GM21447 (cell line): ENCODE measurements around the gene COX7A2.

Source experiments
- ATAC-seq: cut with Tn5 transposase; IDR thresholded peaks from one replicate; pipeline ENCODE4 v1.9.1; 2021; ENCODE audit not compliant: unreplicated experiment

COX7A2 gene, protein sequence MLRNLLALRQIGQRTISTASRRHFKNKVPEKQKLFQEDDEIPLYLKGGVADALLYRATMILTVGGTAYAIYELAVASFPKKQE

DNA sequence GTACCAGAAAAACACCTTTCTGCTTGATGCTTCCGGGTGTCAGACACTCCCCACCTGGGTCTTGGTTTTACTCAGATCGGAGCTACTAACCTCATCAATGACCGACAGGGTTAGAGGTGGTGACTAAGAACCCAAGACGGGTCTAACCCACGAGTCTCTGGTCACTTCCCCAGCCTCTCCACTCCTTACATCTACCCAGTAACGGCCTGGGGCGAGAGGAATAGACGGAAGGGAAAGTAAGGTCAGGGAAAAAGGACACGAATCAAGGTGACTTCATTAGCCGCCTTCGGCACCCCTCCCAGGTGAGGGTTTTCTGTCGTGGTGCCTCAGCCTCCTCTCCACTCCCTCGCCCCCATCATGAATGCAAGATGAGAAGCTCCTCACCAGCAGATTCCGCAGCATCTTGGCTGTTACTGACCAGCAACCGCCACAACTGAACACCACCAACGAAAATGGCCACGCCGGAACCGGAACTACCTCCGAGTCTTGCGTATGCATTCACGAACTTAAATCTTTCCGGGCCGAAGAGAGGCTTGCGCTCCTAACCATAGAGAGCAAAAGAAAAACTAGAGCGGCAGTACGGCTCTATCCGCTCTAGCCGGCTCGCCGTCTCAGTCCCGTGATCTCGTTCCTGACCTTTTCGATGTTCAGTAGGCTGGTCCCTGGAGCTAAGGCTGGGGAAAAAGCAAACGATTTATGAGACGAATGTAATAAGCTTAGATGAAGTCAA, at the start of gene COX7A2:
Gene COX7A2 (minus strand): TSS at position 469 of the 730 bp plus-strand sequence. CDS start 67 bp downstream, at position 402.
- peak; percentile 97 for ATAC-seq

DNA sequence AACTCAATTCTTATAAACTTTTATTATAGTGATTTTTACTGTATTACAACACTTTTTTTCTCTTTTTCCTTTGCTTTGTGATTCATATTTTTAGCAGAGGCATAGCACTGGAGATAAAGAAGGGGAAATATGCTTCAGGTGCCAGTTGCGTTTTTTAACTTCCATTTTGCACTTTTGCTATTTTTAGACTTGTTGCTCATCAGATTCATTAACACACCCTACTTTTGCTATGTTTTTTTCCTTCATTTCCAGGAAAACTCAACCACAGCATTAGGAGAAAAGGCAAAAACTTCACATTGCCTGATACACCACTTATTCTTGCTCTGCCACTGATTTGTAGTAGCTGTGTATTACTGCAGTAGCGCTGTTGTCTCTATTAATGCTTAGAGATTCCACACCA, 49.0 kb upstream of the COX7A2 start:
- no peak for ATAC-seq

DNA sequence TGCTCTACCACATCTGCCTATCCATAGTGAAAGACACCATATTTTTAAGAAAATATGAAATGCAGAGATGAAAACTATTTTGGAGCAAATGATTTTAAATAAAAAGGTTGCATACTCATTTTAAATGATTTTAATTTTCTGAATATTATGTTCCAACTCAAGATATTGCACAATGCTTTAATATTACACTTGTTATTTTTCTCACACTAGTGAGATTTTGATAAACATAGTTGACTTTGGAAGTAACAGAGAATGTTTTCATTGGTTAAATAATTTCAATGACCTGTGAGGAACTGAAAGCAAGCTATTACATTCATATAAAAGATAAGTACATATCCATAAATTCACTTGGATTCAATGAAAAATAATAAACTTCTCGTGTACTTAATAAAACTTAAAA, 48.1 kb upstream of the COX7A2 start:
- ATAC-seq = no peak

DNA sequence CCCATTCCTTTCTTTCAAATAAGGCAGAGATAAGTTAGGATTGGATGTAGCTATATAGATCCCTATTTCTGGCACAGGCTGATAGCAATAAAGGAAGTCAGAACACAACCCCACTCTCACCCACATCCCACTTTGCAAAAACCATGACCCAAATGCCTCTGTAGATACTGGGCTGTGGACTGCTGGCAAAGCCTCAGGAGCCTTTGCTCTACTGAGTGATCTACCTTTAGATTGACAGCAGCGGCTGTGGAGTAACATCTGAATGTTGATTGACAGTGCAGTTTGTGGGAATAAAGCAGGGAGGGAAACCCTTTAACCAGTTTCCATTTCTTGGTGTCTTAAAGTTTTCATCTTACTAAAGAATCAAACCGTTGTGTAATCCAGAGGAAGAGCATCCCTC, 47.7 kb upstream of the COX7A2 start:
- no peak for ATAC-seq

DNA sequence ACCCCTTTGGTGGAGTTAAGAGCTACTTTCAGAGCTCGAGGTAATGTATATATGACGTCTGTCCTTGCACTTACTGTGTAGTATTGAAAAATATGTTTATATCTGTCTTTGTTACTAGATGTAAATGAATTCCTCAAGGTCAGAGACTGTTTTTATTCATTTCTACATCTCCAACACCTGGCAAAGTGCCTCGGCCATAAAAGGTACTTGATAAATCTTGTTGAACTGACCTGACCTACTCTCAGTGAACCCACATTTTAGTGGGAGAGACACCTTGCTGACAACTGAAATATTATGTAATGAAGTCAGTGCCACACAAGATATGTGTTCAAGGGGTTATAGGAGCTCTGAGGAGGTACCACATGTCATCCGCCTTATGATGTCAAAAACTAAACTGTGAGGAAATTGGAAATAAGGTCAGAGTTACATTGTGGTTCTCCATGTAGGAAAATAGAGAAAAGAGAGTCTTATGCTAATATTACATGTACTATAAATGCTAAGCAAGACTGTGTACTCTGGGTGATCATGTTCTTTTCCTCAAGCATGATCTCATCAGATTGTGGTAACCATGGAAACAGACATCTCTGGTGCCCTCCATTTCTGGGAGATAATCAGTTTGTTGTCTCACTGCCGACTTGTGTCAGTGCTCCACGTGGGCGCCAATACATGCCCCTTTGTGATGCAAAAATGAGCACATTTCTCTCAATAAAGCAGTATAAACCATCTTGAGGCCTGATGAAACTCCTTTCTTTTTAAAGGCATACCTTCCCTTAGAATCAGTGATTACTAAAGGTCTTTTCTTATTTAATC, 46.7 kb upstream of the COX7A2 start:
- no peak for ATAC-seq

DNA sequence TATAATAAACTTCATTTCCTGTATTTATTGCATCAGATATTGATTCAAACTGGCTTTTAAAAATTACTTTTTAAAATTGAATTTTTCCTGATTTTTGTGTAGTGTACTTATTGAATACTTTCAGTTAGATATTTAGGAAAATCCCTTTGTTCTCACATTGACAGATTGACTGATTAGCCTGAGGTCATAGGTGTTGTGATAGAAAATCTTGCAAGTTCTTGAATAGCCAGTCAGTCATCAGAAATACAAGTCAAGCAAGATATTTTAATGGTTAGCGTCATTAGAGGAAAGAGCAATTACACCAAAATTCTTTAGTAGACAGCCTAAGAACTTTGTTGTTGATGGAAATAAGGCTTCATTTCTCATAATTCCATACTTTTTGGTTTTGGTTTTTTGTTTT, 44.4 kb upstream of the COX7A2 start:
- ATAC-seq = no peak

DNA sequence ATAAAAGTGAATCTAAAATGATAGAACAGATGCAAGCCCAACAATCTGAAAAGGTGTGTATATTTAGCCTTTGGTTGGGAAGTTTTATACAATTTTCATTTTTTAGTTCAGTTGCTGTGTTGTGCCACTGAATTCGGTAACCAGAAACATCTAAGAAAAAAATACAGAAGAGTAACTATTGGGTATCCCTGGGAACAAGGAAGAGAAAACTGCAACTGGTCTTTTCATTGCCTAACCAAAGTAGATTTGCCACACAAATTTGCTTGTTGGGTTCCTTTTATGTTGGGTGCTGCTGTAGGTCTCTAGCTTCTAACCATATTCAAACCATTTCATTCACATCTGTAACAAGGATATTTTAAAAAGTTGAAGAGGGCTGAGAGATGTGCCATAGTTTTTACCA, 43.8 kb upstream of the COX7A2 start:
- ATAC-seq = no peak

DNA sequence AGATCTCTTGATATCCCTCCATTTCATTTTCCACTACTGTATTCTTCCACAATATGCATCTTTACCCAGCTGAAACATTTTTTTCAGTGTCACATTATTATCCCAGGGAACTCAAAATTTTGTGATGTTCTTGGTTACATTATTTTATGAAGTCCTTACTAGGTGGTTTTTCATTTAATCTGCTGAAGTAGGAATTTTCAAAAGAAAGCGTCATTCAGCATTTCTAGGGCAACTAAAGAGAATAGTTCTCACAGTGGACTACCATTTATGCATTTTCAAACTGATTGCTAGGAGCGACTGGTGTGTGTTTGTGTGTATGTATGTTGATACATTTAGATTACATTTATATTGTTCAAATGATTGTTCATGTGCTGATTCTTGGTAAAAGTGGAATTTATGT, 43.4 kb upstream of the COX7A2 start:
- no peak for ATAC-seq

DNA sequence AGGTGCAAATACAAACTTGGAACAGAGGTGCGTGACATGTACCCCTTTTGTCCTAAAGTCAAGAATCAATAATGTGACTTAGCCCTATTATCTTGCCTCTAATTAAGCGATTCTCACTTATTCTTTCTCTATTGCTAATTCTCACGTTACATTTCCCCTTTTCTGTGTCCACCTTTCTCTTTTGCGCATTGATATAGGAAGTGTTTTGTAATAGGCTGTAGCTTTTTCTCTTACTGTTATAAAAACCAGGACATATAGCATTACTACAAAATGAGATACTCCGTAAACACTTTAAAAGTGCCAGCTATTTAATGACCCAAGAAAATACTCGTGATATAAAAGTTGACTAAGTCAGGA, 41.7 kb upstream of the COX7A2 start:
- peak; percentile 10 for ATAC-seq

DNA sequence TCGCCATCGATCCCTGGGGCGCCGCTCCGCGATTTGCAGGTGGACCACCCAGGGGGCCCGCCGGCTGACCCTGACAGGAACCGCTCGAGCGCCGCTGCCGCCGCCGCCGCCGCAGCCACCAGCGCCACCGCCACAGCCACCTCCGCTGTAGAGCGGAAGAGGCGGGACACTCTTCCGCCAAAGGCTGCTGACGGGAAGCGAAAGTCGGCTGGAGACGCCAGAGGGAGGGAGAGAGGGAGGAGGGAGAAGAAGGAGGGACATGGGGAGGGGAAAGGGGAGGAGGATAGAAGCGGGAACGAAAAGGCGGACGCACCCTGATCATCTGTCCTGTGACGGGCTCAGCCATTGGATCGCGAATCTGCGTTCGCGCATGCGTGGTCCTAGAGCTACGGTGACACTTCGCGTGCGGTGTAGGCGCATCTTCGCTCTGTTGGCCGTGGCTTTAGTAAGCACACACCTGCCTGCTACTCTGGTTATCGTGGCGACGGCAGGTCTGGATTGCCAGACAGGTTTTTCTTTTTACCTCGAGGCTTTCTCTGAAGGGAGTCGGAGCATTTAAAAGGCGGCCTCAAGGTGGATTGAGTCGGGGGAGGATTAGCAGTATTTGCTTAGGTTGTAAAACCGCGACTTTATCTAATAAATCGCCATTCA, 41.2 kb upstream of the COX7A2 start, which contains the start of gene TMEM30A:
Gene TMEM30A (minus strand): TSS at position 161 of the 651 bp plus-strand sequence. CDS start 154 bp downstream, at position 7.
- ATAC-seq = peak; percentile 93

DNA sequence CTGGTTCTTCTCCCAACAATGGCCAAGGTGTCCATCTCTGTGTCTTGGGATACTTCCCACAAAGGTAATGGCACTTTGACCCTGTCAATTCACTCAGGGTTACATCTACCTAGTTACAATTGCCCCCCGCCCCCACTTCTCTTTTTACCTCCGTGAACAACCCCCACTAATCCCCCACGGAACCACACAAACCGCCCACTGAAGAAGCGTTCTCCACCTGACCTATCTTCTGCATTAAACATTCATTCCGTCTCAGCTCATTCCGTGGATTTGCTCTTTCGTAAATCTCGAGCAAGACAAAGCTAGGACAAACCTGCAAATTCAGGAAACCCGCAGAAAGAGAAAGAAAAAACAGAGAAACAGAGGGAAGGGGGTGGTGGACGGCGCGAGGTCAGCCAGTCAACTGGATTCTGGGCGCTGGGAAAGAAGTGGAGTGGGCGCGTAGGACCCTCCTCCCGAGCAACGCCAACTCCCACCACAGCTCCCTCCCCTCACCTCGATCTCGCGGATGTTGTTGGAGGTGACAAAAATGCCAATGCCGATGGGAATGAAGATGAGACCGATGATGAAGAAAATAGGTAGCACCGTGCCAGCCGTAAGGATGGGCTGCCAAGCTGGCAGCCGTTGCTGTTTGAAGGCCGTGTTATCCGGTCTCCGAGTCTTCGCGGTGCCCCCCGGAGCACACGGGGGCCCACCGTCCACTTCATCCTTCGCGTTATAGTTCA, 40.5 kb upstream of the COX7A2 start:
- ATAC-seq = peak; percentile 20

DNA sequence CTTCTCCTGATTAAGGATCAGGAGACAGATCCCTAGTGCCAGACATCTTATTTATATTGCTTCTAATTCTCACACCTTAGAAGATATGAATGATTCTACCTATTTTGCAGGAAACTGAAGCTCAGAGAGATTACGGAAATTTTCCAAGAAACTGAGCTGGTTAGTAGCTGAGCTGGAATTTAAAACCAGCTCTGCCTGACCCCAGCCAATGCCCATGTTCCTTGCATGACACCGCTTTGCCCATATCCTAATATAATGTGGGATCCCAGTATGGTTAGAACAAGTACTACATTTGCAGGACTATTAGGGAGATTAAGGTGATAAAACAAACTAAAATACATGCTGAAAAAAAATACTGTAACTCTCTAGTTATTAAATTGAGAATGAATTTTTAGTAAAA, 39.1 kb upstream of the COX7A2 start:
- ATAC-seq = no peak

DNA sequence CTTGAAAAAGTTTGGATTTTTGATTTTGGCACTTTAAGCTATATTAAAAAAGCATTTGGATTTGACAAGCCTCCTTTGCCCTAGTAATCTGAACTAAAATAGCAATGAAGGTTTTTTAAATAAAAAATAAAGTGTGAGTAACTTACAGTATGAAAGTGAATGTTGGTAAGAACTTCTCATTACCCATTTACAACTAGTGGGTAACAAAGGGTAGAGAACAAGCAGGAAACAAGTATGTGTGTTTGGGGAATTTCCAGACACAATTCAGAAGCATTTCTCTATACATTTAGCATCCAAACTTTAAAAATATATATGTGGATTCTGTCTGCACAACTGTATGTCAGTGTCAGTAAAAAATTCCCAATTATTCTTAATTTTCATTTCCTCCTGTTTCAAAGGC, 38.1 kb upstream of the COX7A2 start:
- no peak for ATAC-seq

DNA sequence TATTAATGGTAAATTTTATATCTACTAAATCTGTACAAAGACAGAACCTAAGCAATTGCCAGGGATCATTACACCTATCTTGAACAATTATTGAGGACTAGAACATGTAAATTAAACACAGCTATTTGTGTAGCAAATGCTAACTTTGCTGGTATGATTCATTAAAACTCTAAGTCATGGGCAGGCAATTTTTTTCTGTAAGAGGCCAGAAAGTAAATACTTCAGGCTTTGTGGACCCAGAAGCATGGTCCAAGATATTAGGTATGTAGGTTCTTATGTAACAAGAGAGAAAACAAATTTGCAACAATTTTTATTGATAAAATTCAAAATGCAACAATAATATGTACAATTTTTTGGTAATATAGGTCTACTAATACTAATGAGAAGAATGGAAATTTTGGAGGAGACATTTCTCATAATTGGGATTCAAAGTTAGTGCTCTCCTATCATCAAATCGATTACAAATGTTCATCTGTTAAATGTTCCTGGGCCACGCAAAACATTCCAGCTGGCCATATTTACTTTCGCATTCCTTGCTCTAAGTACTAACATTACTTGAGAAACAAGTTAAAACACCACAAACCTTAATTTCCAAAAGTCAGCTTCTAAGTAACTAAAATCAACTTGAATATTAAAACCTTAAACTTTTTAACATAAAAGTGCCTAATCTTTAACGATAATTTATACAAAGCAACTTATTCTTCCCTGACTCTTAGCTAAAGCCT, 36.7 kb upstream of the COX7A2 start:
- no peak for ATAC-seq

DNA sequence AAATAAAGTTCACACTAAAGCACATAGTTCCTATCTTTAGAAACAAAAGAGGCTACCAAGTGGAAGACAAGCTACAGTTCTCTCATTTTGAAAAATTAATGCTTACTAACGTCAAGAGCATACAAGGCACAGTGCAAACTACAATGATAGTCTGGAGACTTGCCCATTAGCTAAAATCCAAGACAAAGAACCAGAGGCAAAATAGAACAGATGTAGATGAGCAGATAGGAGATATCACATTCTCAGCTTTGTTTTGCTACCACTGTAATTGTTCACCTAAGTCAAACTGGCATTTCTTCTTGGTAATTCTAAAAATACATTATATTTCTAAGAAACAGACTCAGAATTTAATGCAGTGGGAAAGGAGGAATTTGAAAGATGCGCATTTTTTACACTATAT, 35.8 kb upstream of the COX7A2 start:
- ATAC-seq = no peak

DNA sequence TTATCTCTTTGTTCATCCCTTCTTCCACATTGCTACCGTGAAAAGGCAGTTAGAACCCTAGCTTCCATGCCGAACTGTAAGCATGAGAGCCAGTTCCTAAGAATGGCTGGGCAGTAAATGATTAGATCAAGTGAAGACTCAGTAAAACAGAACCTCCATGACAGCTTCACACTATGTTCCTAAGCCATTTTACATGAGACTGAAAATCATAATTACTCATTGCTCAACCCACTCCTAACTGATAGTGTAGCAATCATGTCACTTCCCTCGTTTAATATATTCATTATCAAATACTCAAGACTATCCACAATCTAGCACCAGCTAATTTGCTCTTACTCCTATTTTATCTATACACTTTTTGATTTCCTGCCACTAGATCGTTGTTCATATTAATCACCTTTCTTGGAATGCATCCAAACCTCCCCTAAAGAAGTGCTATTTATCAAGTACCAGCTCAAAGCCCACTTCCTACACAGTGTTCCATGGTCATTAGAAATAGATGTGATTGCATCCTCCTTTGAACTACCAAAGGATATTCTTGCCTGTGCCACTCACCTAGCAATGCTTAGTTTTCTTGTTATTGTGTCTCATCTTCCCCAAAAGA, 35.0 kb upstream of the COX7A2 start:
- ATAC-seq = no peak

DNA sequence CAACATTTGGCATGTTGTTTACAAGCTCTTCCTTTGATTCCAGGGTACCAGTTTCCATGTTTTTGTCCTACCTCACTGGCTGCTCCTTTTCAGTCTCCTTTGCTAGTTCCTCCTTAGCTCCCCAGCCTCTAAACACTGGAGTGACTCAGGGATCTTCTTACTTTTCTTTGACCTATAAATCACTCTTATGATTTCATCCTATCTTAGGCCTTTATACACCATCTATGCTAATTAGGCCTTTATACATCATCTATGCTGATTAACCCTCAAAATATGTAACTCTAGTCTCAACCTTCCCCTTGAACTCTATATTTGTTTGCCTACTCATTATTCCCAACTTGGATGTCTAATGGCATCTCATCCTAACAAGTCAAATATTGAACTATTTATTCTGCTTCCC, 31.5 kb upstream of the COX7A2 start:
- ATAC-seq = no peak

DNA sequence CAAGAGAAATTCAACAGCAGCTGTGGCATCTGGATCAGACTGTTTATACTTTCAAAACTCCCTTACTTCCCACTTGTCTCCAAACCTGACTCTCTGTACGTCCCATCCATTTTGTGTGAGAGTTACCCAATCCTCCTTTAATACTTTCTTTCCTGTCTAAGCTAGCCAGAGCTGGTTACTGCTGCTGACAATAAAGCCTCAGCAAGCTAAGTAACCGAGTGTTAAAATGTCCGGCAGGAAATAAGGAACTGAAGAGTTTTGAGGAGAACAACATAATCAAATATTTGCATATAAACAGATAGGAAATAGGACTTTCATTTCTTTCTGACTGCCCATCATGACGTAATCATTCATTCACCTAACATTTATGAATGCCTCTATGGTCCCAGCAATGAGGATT, 29.4 kb upstream of the COX7A2 start:
- ATAC-seq = no peak

DNA sequence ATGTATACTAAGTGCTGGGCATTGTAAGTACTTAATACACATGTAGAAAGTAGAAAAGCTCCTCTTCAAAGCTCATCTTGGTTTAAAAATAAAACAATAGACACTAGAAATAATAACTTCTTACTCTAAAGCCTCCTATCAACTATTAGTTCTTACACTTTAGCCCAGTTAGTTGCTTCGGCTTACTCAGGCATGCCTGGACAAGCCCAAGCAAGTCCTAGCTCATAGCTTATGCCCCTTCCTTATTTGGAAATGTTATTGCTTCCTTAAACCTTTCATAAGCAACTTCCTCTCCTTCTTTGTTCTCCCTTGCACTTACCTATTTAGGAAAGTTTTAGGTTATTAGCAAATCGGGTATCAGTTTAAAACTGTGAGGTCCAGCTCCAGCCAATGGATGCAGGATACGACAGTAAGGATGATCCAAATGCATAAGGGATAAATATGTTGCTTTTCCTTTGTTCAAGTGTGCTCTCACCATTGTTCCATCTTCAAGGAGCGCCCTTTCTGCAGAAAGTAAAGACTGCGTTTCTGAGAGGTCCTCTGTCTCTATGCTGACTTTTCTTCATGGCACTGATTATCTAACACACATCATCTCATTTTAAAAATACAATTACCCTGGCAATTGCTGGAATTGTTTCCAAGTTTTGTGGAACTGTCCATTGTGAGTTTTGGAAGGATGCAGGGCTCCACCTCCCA, 28.7 kb upstream of the COX7A2 start:
- ATAC-seq = no peak
